Right lobe of liver (tissue), 4 donors: Measurements from ENCODE around the gene NXNL1.

Source experiments
- CTCF ChIP-seq, 4 donors: fragments of 200-600 bp in 3 of 4; fragments of 450-650 bp in 1 of 4; IDR thresholded peaks; one replicate each; pipeline versions ENCODE4 v1.5.1 to v1.8.0; 2016 to 2022; ENCODE audit warnings: antibody characterized with exemption in 4 of 4, mild to moderate bottlenecking in 2 of 4
- POLR2A ChIP-seq: fragments of 450-650 bp; IDR thresholded peaks from one replicate; pipeline ENCODE4 v1.6.1; 2017; ENCODE audit warnings: antibody characterized with exemption, mild to moderate bottlenecking
- donor health status: DM: no; HTN: no; CAD: no.
- donor health status: DM: no; HTN: no; CAD: no.
- donor health status: DM: no; HTN: yes; CAD: no.

GRCh38 chr19:17473041-17473440 is 12.3 kb upstream of the NXNL1 start:
- TF ChIP-seq CTCF (IDR thresholded peaks at IDR 0.05) (no peak), POLR2A (no peak)
